ENCODE data around the gene PPAT.

GRCh38 chr4:56464581-56464980, 29.2 kb upstream of the PPAT start:
- TF ChIP-seq CTCF (conservative IDR thresholded peaks at IDR 0.05 in 1 of 2, IDR thresholded peaks at IDR 0.05 in 1 of 2; ENCODE audit: extremely low read depth in 1 of 2, insufficient read depth in 1 of 2, low read depth in 1 of 2, low read length in 2 of 2) (no peak), EZH2 (IDR thresholded peaks at IDR 0.05; ENCODE audit: borderline replicate concordance, low read length) (no peak)

Data from mammary epithelial cell (primary cell).